ENCODE data around the gene TBL3. TPM values are rescaled to one million over a fixed set of nuclear protein-coding genes. Genes with fewer than 3 reads are reported as not detected.
"Not testable (repeated sequence)": the region's sequence is repeated elsewhere in the genome, so short reads cannot be mapped to it uniquely, and the experiment has no call there.

Gene TBL3
- total RNA-seq, 1 donor from 2014 or later, result 25.6 TPM

DNA sequence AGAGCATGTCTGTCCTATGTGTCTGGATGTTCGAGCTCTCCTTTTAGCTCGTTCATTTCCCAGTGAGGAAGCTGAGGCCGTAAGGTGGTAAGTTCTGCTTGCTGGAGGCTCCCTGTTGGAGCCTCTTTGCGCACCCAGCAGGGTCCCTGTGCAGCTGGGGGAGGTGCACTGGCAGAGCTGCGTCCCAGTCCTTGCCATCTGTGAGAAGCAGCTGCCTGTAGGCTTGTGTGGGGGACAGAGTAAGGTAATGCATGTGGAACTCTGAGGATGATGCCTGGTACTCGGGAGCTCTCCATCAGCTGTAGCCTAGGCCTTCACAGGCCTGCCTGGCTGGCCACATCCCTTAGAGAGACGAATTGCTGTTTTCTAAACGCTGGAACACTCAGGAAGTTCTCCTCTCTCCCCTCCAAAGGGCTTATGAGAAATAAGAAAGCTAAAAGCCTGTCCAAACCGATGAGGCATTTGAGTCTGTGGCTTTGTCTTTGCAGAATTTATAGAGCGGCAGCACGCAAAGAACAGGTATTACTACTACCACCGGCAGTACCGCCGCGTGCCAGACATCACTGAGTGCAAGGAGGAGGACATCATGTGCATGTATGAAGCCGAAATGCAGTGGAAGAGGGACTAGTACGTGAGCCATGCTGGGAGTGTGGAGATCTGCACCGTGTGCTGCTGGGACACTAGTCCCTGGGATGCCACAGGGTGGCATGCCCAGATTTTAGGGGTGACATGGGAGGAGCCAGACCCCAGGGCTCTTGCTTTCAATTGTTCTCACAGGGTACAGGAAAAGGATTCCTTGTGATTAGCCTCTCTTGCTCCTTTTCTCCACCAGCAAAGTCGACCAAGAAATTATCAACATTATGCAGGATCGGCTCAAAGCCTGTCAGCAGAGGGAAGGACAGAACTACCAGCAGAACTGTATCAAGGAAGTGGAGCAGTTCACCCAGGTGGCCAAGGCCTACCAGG, 10.9 kb upstream of the TBL3 start:
- Histone ChIP-seq H3K27me3 (ENCODE audit: low read depth) (no peaks in the 10 kb centered on the region), H3K4me3 (peak overlapping the region; percentile 96), H3K36me3 (peaks cover 26% of the 10 kb centered on the region), H3K27ac (peak overlapping the region; percentile 18), H3K4me1 (peaks cover 43% of the 10 kb centered on the region), H3K9me3 (no peaks in the 10 kb centered on the region)
- DNase-seq (peak; percentile 39), ATAC-seq (no peak)
- intact Hi-C loops (cut with DNase I), result no loop called here
- TF ChIP-seq, protein P1, sequence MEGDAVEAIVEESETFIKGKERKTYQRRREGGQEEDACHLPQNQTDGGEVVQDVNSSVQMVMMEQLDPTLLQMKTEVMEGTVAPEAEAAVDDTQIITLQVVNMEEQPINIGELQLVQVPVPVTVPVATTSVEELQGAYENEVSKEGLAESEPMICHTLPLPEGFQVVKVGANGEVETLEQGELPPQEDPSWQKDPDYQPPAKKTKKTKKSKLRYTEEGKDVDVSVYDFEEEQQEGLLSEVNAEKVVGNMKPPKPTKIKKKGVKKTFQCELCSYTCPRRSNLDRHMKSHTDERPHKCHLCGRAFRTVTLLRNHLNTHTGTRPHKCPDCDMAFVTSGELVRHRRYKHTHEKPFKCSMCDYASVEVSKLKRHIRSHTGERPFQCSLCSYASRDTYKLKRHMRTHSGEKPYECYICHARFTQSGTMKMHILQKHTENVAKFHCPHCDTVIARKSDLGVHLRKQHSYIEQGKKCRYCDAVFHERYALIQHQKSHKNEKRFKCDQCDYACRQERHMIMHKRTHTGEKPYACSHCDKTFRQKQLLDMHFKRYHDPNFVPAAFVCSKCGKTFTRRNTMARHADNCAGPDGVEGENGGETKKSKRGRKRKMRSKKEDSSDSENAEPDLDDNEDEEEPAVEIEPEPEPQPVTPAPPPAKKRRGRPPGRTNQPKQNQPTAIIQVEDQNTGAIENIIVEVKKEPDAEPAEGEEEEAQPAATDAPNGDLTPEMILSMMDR (IDR thresholded peaks at IDR 0.05), result no peak

DNA sequence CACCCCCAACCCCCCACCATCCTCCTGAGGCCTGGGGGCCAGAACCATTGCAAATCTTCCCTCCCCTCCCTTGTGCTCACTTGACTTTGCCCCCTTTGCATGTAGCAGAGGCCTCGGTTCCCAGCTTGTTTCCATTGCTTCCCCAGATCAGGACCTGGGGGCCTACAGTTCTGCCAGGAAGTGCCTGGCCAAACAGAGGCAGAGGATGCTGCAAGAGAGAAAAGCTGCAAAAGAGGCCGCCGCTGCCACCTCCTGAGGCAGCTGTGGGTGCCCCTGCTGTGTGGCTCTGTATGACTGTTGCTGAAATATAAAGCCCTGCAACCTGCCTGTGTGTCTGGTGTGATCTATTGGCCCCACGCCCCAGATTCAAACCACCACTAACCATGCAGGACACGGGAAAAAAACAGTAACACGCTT, 10.2 kb upstream of the TBL3 start:
- no peaks in the 10 kb centered on the region for H3K9me3 ChIP-seq
- DNase-seq (no peak), ATAC-seq (no peak)
- TF ChIP-seq, protein P1 (IDR thresholded peaks at IDR 0.05), result no peak
- no peak overlapping the region for H3K4me3 ChIP-seq
- H3K27ac ChIP-seq, result no peak overlapping the region
- peaks cover 46% of the 10 kb centered on the region for H3K4me1 ChIP-seq
- intact Hi-C loops (cut with DNase I), result no loop called here
- no peaks in the 10 kb centered on the region for H3K27me3 ChIP-seq (ENCODE audit: low read depth)
- peaks cover 26% of the 10 kb centered on the region for H3K36me3 ChIP-seq

DNA sequence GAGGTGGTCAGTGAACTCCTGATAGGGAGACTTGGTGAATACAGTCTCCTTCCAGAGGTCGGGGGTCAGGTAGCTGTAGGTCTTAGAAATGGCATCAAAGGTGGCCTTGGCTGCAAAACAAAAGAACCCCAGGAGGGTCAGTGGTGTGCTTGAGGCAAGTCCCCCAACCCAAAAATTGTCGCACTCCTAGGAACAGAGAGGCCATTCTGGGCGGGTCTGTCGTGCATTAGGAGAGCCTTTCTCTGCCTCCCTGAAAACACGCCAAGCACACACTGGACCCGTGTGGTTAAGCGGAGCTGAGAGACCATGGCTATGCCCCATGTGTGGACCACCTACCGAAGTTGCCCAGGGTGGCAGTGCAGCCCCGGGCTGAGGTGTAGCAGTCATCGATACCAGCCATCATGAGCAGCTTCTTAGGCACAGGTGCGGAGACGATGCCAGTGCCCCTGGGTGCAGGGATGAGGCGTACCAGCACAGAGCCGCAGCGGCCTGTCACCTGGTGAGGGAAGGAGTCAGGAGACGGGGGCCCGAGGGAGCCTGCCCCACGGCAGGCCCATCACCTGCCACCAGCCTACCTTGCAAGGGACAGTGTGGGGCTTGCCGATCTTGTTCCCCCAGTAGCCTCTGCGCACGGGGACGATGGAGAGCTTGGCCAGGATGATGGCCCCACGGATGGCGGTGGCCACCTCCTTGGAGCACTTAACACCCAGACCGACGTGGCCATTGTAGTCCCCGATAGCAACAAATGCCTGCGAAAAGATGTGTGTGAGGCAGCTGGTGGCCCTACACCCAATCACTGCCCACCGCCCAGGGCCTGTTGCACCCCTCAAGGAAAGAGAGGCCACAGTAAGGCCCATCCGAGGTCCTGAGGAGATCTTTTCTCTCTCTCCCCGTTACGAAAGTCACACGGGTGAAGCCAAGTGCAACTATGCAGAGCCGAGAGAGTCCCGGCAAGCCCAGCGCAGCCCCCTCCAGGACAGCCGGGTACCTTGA, 9.4 kb upstream of the TBL3 start:
- ATAC-seq; intact Hi-C loops (cut with DNase I); H3K27ac ChIP-seq; H3K9me3 ChIP-seq; H3K27me3 ChIP-seq (ENCODE audit: low read depth); DNase-seq; H3K4me3 ChIP-seq: not testable (repeated sequence)
- peaks cover 26% of the 10 kb centered on the region for H3K36me3 ChIP-seq
- peaks cover 46% of the 10 kb centered on the region for H3K4me1 ChIP-seq

DNA sequence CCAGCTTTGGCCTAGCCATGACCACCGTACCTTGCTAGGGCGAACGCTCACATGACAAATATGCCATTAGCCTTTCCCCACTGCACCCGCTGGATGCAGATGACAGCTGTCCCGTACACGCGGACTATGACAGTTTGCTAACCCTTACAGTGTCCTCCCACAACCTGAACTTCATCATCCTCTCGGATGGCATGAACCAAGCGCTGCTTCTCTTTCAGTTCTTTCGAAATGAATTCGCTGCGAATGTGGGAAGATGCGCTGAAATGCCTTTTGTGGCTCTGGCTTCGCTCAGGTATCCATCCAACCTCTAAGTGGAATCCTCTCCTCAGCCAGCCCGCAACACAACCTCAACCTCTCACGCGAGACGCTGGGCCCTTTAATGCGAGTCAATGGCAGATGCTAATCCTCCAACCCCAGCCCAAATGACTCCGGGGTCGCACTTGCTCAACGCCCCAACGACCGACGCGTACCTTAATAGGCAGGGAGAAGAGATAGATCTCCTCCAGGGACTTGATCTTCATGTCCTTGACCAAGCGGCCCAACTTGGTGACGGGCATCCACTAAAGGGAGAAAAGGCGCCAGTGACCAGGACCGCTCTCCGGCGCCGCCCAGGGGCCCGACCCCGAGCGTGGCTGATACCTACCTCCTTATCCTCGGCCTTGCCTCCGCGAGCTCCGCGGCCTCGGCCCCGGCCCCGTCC, 7.9 kb upstream of the TBL3 start:
- peak overlapping the region; percentile 92 for H3K4me3 ChIP-seq
- no peaks in the 10 kb centered on the region for H3K27me3 ChIP-seq (ENCODE audit: low read depth)
- intact Hi-C loops (cut with DNase I), result no loop called here
- TF ChIP-seq, protein P1 (IDR thresholded peaks at IDR 0.05), result no peak
- peak; percentile 4 to 40 for ATAC-seq
- H3K9me3 ChIP-seq, result no peaks in the 10 kb centered on the region
- peaks cover 26% of the 10 kb centered on the region for H3K36me3 ChIP-seq
- DNase-seq, result no peak
- peaks cover 42% of the 10 kb centered on the region for H3K4me1 ChIP-seq
- H3K27ac ChIP-seq, result peak overlapping the region; percentile 98

DNA sequence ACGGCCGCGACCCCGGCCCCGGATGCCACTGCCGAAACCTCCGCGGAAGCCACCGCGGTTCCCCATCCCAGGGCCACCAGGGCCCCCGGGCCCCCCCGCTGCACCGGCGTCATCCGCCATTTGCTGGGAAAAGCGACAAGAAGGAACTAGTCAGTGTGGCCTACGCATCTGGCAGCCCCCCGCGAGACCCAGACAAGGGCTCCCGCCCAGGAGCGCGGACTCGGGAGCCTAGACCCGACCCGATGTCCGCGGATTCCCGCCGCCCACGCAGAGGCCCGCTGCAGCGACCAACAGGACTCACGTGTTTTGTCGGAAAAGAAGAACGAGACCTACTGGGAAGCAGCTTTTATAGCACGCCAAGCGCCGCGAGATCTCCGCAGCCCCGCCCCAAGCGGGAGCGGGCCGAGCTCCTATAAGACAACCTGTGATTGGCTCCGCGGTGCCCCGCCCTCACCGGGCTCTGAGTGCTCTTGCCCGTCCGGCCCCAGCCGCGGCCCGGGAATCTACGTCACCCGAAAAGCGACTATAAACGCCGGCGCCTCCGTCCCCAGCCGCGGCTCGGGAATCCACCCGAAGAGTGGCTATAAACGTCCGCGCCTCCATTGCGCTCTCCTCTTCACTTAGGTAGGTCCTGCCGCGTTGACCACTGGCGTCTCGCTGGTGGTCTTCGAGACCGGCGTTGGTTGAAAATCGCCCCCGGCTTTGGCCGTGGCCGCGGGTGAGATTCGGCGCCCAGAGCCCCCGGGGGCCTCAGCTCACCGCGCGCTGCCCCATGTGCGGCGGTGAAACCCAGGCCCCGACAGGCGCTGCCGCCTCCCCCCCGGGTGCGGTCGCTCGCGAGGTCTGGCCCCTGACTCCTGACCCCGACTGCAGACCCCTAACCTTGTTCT, 7.1 kb upstream of the TBL3 start, which contains the start of gene RPS2:
Gene RPS2, minus strand, starts transcription at position 321 of the 890 bp plus-strand sequence. Its CDS starts 201 bp downstream, at position 120.
- TF ChIP-seq, protein P1 (IDR thresholded peaks at IDR 0.05), result no peak
- no peaks in the 10 kb centered on the region for H3K27me3 ChIP-seq (ENCODE audit: low read depth)
- no peaks in the 10 kb centered on the region for H3K9me3 ChIP-seq
- peak within 1 kb of the TSS; percentile 92 for H3K4me3 ChIP-seq
- DNase-seq, result peak; percentile 100
- intact Hi-C loops (cut with DNase I), result no loop called here
- H3K36me3 ChIP-seq, result peaks cover 26% of the 10 kb centered on the region
- peak; percentile 97 to 99 for ATAC-seq
- peaks cover 40% of the 10 kb centered on the region for H3K4me1 ChIP-seq
- H3K27ac ChIP-seq, result peak within 1 kb of the TSS; percentile 98

Data from lower lobe of right lung (tissue), 2 donors.